ENCODE measurements around the gene PANK3.
"Not testable (repeated sequence)": the region's sequence is repeated elsewhere in the genome, so short reads cannot be mapped to it uniquely, and the experiment has no call there.

Gene PANK3

GRCh38 chr5:168549554-168549953 is 29.6 kb downstream of the PANK3 start:
- no peak for DNase-seq

- no peak for DNase-seq
Observed at GRCh38 chr5:168537176-168537575, 42.0 kb downstream of the PANK3 start.

GRCh38 chr5:168534351-168534750 is 44.8 kb downstream of the PANK3 start:
- DNase-seq: not testable (repeated sequence)

- DNase-seq: no peak
Observed at GRCh38 chr5:168531987-168532864, 46.9 kb downstream of the PANK3 start.

- no peak for DNase-seq
Observed at GRCh38 chr5:168531191-168531590, 48.0 kb downstream of the PANK3 start.

GRCh38 chr5:168530621-168531150 is 48.5 kb downstream of the PANK3 start:
- DNase-seq: no peak

- no peak for DNase-seq
Observed at GRCh38 chr5:168529374-168530234, 49.6 kb downstream of the PANK3 start.

GRCh38 chr5:168528521-168529373 is 50.4 kb downstream of the PANK3 start, which contains the start of gene FBLL1:
TSS of gene FBLL1 (plus strand) at chr5:168529305. CDS start at chr5:168529505, 200 bp downstream.
- DNase-seq: peak; percentile 19

GRCh38 chr5:168527756-168528295 is 51.3 kb downstream of the PANK3 start:
- no peak for DNase-seq

- DNase-seq: no peak
Observed at GRCh38 chr5:168525856-168526255, 53.3 kb downstream of the PANK3 start.

GRCh38 chr5:168513861-168514428 is 65.2 kb downstream of the PANK3 start:
- DNase-seq: no peak

GRCh38 chr5:168502563-168503237 is 76.5 kb downstream of the PANK3 start:
- no peak for DNase-seq
